Measurements from ENCODE around the gene SVIL.

DNA sequence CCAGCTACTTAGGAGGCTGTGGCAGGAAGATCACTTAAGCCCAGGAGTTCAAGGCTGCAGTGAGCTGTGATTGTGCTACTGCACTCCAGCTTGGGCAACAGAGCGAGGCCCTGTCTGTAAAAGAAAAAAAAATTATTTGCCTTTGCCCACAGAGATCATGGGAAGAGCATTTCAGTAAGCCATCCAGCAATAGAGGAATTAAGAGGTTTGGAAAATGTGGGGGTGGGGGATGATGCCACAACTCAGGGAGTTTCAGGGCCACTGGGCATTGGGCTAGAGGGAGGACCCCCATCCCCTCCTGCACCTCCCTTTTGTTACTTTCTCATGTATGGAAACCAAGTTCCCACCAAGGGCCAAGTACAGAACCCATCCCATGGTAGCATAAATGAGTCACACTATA, 38.4 kb downstream of the SVIL start:
- TF ChIP-seq, protein P1, sequence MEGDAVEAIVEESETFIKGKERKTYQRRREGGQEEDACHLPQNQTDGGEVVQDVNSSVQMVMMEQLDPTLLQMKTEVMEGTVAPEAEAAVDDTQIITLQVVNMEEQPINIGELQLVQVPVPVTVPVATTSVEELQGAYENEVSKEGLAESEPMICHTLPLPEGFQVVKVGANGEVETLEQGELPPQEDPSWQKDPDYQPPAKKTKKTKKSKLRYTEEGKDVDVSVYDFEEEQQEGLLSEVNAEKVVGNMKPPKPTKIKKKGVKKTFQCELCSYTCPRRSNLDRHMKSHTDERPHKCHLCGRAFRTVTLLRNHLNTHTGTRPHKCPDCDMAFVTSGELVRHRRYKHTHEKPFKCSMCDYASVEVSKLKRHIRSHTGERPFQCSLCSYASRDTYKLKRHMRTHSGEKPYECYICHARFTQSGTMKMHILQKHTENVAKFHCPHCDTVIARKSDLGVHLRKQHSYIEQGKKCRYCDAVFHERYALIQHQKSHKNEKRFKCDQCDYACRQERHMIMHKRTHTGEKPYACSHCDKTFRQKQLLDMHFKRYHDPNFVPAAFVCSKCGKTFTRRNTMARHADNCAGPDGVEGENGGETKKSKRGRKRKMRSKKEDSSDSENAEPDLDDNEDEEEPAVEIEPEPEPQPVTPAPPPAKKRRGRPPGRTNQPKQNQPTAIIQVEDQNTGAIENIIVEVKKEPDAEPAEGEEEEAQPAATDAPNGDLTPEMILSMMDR (IDR thresholded peaks at IDR 0.05), result no peak
- no peak for TF ChIP-seq POLR2AphosphoS5 (IDR thresholded peaks at IDR 0.05)
